ENCODE measurements around the gene ROPN1L.

DNA sequence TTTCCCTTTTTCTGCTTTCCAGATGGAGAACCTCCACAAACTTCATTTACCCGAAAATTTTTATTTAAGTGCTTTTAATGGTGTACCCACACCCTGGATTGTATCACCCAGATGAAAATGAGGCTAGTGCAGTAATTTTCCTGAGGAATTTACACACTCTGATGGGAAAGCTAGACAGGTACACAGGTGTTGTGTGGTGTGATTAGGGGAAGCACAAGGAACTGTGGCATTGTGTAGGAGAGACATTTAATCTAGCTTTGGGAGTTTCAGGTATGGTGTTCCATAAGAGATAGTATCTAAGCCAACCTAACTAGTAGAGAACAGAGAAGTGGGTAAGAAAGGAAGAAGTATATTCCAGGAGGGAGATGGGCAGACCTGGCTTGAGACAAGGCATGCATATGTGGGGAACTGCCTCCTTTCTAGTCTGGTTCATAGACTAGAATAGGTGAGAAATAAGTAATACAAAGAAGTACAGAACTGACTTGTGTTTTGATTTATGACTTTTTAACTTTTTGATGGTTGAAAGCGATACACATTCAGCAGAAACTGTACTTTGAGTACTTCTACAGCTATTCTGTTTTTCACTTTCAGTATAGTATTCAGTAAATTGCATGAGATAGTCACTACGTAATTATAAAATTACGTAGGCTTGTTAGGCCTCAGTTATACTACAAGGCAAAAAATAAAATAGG is 22.9 kb upstream of the ROPN1L start:
- TF ChIP-seq EZH2phosphoT487 (IDR thresholded peaks at IDR 0.05; ENCODE audit: low read depth, severe bottlenecking, unreplicated experiment) (no peak), CTCF (IDR thresholded peaks at IDR 0.05; ENCODE audit: poor library complexity) (no peak)

All from hepatocyte (in vitro differentiated cells).